A673 (cell line): ENCODE data around the gene FKRP. TPM values are rescaled to one million over a fixed set of nuclear protein-coding genes. Genes with fewer than 3 reads are reported as not detected.

Experiments used
- BruUV-seq: library from RNA; stranded (reverse); fragments of 400-500 nt; replicated peaks from 2 replicates; lab custom pipeline; 2021; lab: Mats Ljungman, UMichigan
- CTCF ChIA-PET: fragments of 300-600 bp; sonication (Branson Sonifier 250); formaldehyde crosslinking; loops from one replicate; lab custom pipeline; 2022; ENCODE audit warnings: antibody characterized with exemption; lab: Charles Lee
- POLR2A ChIA-PET: fragments of 300-600 bp; sonication (Branson Sonifier 250); formaldehyde crosslinking; loops from one replicate; lab custom pipeline; 2022; ENCODE audit warnings: antibody characterized with exemption; ENCODE audit not compliant: low non-redundant PET; lab: Charles Lee
- DNase-seq: peaks from one replicate; pipeline ENCODE4 v3.0.0-alpha.2; 2015; ENCODE audit warnings: low spot score
- H3K27ac ChIP-seq: fragments of 200-600 bp; sonication (generic); 2 replicates; pipeline ENCODE4 v1.5.1; 2016; ENCODE audit warnings: mixed run types, low read depth, mild to moderate bottlenecking, mixed read lengths, antibody characterized with exemption, low read length; ENCODE audit not compliant: poor library complexity, severe bottlenecking
- H3K27me3 ChIP-seq: fragments of 200-600 bp; sonication (generic); replicated peaks from 2 replicates; pipeline ENCODE4 v1.6.1; 2017; ENCODE audit warnings: mixed run types, low read depth, mild to moderate bottlenecking, mixed read lengths, antibody characterized with exemption, low read length; ENCODE audit not compliant: insufficient read depth, poor library complexity
- H3K36me3 ChIP-seq: fragments of 200-600 bp; sonication (generic); 2 replicates; pipeline ENCODE4 v1.6.1; 2016; ENCODE audit warnings: mixed run types, mild to moderate bottlenecking, mixed read lengths, antibody characterized with exemption, low read length; ENCODE audit not compliant: insufficient read depth, poor library complexity, severe bottlenecking
- H3K4me1 ChIP-seq: fragments of 200-600 bp; sonication (generic); 2 replicates; pipeline ENCODE4 v1.6.1; 2017; ENCODE audit warnings: mixed run types, mild to moderate bottlenecking, mixed read lengths, antibody characterized with exemption, low read length; ENCODE audit not compliant: insufficient read depth, poor library complexity, severe bottlenecking
- H3K4me3 ChIP-seq: fragments of 200-600 bp; sonication (generic); 2 replicates; pipeline ENCODE4 v1.5.1; 2016; ENCODE audit warnings: low read depth, mixed run types, mild to moderate bottlenecking, mixed read lengths, low read length; ENCODE audit not compliant: poor library complexity, severe bottlenecking
- H3K9me3 ChIP-seq: fragments of 200-600 bp; sonication (generic); 2 replicates; pipeline ENCODE4 v1.6.1; 2016; ENCODE audit warnings: mixed run types, low read depth, mild to moderate bottlenecking, mixed read lengths, antibody characterized with exemption, low read length; ENCODE audit not compliant: poor library complexity, severe bottlenecking
- EZH2 ChIP-seq: fragments of 200-600 bp; sonication (generic); IDR thresholded peaks from 2 replicates; pipeline ENCODE4 v1.6.1; 2017; ENCODE audit warnings: borderline replicate concordance, low read depth, mild to moderate bottlenecking, mixed read lengths, antibody characterized with exemption, low read length; ENCODE audit not compliant: poor library complexity, severe bottlenecking
- intact Hi-C: fragments of 100-400 bp; cut with micrococcal nuclease; formaldehyde crosslinking; loops from one replicate; pipeline ENCODE4 v1.10.0; 2022; ENCODE audit not compliant: unreplicated experiment
- total RNA-seq: library from RNA; stranded (reverse); gene quantifications from 2 replicates; pipeline ENCODE4 v1.2.3, GENCODE V29; 2021
- TF ChIP-seq, protein P1 (sequence below): fragments of 300-800, 200-600 bp; sonication (generic); conservative IDR thresholded peaks from 2 replicates; pipeline ENCODE4 v1.5.1; 2017; ENCODE audit warnings: low read depth, mild to moderate bottlenecking, antibody characterized with exemption, low read length, moderate library complexity, mixed read lengths

The FKRP gene
- total RNA-seq, 1 experiment from 2014 or later: 23.6 TPM

DNA sequence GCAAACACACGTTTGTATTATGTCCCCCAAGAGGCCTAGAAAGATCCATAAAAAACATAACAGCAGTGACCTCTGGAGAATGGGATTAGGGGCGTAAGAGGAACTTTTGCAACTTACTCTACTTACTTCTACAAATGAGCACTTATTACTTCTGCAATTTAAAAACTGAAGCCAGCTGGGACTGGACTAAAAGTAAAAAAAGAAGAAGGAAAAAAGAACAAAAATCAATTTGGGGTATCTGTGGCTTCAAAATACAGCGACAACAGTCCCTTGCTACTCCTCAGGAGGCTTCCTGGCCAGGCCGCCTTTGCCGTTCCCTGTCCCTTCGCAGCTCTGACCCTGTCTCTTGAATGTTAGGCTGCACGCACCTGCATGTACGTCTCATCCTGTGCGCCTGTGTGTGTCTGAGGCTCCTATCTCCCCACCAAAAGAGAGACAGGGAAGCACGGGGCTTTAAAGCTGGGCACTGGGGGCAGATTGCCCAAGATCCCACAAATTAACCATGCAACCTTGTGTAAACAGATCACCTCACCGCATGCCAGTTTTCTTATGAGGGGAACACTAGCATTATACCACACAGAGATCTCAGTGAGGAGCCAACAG lies 12.1 kb upstream of the FKRP start:
- Histone ChIP-seq H3K36me3 (peaks cover 85% of the 10 kb centered on the region), H3K27me3 (no peaks in the 10 kb centered on the region), H3K4me1 (no peaks in the 10 kb centered on the region), H3K9me3 (no peaks in the 10 kb centered on the region), H3K4me3 (no peak overlapping the region), H3K27ac (no peak overlapping the region)
- POLR2A ChIA-PET: no interaction called here
- intact Hi-C loops: no loop called here
- CTCF ChIA-PET: no interaction called here
- TF ChIP-seq, protein P1, sequence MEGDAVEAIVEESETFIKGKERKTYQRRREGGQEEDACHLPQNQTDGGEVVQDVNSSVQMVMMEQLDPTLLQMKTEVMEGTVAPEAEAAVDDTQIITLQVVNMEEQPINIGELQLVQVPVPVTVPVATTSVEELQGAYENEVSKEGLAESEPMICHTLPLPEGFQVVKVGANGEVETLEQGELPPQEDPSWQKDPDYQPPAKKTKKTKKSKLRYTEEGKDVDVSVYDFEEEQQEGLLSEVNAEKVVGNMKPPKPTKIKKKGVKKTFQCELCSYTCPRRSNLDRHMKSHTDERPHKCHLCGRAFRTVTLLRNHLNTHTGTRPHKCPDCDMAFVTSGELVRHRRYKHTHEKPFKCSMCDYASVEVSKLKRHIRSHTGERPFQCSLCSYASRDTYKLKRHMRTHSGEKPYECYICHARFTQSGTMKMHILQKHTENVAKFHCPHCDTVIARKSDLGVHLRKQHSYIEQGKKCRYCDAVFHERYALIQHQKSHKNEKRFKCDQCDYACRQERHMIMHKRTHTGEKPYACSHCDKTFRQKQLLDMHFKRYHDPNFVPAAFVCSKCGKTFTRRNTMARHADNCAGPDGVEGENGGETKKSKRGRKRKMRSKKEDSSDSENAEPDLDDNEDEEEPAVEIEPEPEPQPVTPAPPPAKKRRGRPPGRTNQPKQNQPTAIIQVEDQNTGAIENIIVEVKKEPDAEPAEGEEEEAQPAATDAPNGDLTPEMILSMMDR: no peak
- no peak for TF ChIP-seq EZH2
- BruUV-seq: no TSS peak
- DNase-seq: no peak

DNA sequence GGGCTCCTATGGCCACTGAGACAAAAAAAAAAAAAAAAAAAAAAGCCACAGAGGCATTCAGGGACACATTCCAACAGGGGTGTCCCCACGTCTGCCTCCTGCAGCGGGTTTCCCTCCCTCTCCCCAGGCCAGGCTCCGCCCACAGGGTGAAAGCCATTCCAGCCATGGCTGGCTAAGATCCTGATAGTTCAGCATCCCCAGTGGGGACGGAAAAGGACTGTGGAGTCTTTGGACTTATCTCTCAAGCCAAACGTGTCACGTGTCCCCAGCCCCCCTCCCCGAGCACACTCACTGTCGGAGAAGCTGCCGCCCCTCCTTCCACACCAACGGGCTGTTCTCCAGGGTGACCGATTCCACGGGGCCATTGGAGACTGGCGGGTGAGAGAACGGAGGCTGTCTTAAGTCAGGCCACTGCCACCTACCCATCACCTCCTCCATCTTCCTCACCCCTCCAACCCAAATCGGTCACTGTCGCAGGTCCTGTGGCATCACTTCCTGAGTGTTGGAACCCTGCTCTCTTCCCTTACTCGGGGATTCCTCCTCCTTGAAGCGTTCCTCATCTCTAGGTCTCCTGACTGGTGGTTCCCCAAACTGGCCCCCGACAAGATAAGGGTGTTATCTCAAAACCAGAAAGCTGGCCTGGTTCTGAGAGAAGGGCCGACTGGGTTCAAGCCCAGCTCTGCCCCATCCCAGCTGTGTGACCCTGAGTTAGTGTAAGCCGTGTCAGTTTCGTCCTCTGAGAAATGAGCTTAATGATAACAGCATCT lies 9.1 kb upstream of the FKRP start:
- Histone ChIP-seq H3K27ac (no peak overlapping the region), H3K4me3 (no peak overlapping the region), H3K4me1 (no peaks in the 10 kb centered on the region), H3K36me3 (peaks cover 63% of the 10 kb centered on the region), H3K27me3 (no peaks in the 10 kb centered on the region), H3K9me3 (no peaks in the 10 kb centered on the region)
- no peak for DNase-seq
- ChIA-PET CTCF (no interaction called here), POLR2A (no interaction called here)
- TF ChIP-seq EZH2: no peak
- TF ChIP-seq, protein P1: no peak
- intact Hi-C loops: no loop called here
- no TSS peak for BruUV-seq

DNA sequence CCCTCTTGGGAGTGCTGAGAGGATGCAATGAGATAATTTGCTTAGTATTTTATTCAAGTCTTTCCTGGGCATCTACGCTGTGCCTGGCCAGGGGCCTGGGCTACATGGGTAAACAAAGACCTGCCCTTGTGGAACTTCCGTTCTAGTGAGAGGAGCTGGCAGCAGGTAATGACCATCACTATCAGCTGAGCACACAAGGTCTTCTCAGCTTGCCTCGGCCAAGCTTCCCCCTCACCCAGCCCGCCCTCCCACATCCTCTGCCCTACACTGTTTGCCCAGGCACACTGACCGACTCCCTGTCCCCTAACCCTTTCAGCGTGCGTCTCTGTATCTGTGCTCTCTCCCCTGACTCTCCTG lies 8.6 kb upstream of the FKRP start:
- Histone ChIP-seq H3K4me3 (no peak overlapping the region), H3K36me3 (peaks cover 61% of the 10 kb centered on the region), H3K27me3 (no peaks in the 10 kb centered on the region), H3K9me3 (no peaks in the 10 kb centered on the region), H3K4me1 (no peaks in the 10 kb centered on the region), H3K27ac (no peak overlapping the region)
- intact Hi-C loops: no loop called here
- TF ChIP-seq, protein P1: no peak
- TF ChIP-seq EZH2: no peak
- DNase-seq: no peak
- POLR2A ChIA-PET: no interaction called here
- CTCF ChIA-PET: no interaction called here
- BruUV-seq: no TSS peak
